Glutamatergic neuron (in vitro differentiated cells): ENCODE measurements around the gene ZRANB3. TPM values are rescaled to one million over a fixed set of nuclear protein-coding genes. Genes with fewer than 3 reads are reported as not detected.

Experiments
- DNase-seq: peaks from one replicate; pipeline ENCODE4 v3.0.0; 2022
- H3K27ac Mint-ChIP-seq: one replicate; pipeline ENCODE4 v1.8.0; 2020; ENCODE audit warnings: mild to moderate bottlenecking, mixed read lengths, inconsistent platforms; ENCODE audit not compliant: unreplicated experiment
- H3K27me3 Mint-ChIP-seq: one replicate; pipeline ENCODE4 v1.8.0; 2020; ENCODE audit warnings: mild to moderate bottlenecking, moderate library complexity, mixed read lengths, inconsistent platforms; ENCODE audit not compliant: unreplicated experiment
- H3K36me3 Mint-ChIP-seq: one replicate; pipeline ENCODE4 v1.8.0; 2020; ENCODE audit warnings: mild to moderate bottlenecking, mixed read lengths, inconsistent platforms; ENCODE audit not compliant: unreplicated experiment
- H3K4me1 Mint-ChIP-seq: one replicate; pipeline ENCODE4 v1.8.0; 2020; ENCODE audit warnings: mild to moderate bottlenecking, low read depth, mixed read lengths, inconsistent platforms; ENCODE audit not compliant: unreplicated experiment
- H3K4me3 Mint-ChIP-seq: one replicate; pipeline ENCODE4 v1.8.0; 2020; ENCODE audit warnings: mild to moderate bottlenecking, mixed read lengths, inconsistent platforms; ENCODE audit not compliant: unreplicated experiment
- H3K9me3 Mint-ChIP-seq: one replicate; pipeline ENCODE4 v1.8.0; 2020; ENCODE audit warnings: mild to moderate bottlenecking, moderate library complexity, mixed read lengths, inconsistent platforms; ENCODE audit not compliant: unreplicated experiment
- CTCF ChIP-seq: fragments of 200-600 bp; sonication (generic); IDR thresholded peaks from one replicate; pipeline ENCODE4 v1.5.0; 2021; ENCODE audit not compliant: partially characterized antibody, unreplicated experiment
- total RNA-seq: library from RNA; stranded (reverse); fragmentation: NEBNext Ultra II Directional; extraction: Animal tissue kit (Norgen Biotek cat#: 25700); gene quantifications from one replicate; pipeline ENCODE4 v1.2.1, GENCODE V29; 2021; ENCODE audit not compliant: unreplicated experiment

The ZRANB3 gene
- total RNA-seq, 1 donor from 2014 or later: 10.7 TPM

GRCh38 chr2:135561925-135562324, 30.9 kb upstream of the ZRANB3 start:
- no peak for TF ChIP-seq CTCF
- Mint-ChIP-seq H3K36me3 (no peaks in the 10 kb centered on the region), H3K27me3 (no peaks in the 10 kb centered on the region), H3K27ac (no peak overlapping the region), H3K9me3 (no peaks in the 10 kb centered on the region), H3K4me3 (no peak overlapping the region), H3K4me1 (no peaks in the 10 kb centered on the region)
- no peak for DNase-seq

- no peak for DNase-seq
- H3K4me1 Mint-ChIP-seq: no peaks in the 10 kb centered on the region
- no peaks in the 10 kb centered on the region for H3K27me3 Mint-ChIP-seq
- no peaks in the 10 kb centered on the region for H3K9me3 Mint-ChIP-seq
- H3K27ac Mint-ChIP-seq: no peak overlapping the region
- no peak overlapping the region for H3K4me3 Mint-ChIP-seq
- TF ChIP-seq CTCF: no peak
- no peaks in the 10 kb centered on the region for H3K36me3 Mint-ChIP-seq
Observed at GRCh38 chr2:135557530-135557929, 26.5 kb upstream of the ZRANB3 start.

GRCh38 chr2:135555311-135555710, 24.3 kb upstream of the ZRANB3 start:
- H3K9me3 Mint-ChIP-seq: no peaks in the 10 kb centered on the region
- H3K36me3 Mint-ChIP-seq: no peaks in the 10 kb centered on the region
- H3K4me3 Mint-ChIP-seq: no peak overlapping the region
- no peaks in the 10 kb centered on the region for H3K27me3 Mint-ChIP-seq
- H3K27ac Mint-ChIP-seq: no peak overlapping the region
- H3K4me1 Mint-ChIP-seq: no peaks in the 10 kb centered on the region
- no peak for TF ChIP-seq CTCF
- DNase-seq: no peak

- DNase-seq: no peak
- H3K27ac Mint-ChIP-seq: no peak overlapping the region
- no peaks in the 10 kb centered on the region for H3K36me3 Mint-ChIP-seq
- H3K4me1 Mint-ChIP-seq: no peaks in the 10 kb centered on the region
- H3K27me3 Mint-ChIP-seq: no peaks in the 10 kb centered on the region
- TF ChIP-seq CTCF: no peak
- H3K4me3 Mint-ChIP-seq: no peak overlapping the region
- H3K9me3 Mint-ChIP-seq: no peaks in the 10 kb centered on the region
Observed at GRCh38 chr2:135552887-135553286, 21.9 kb upstream of the ZRANB3 start.

- no peak for TF ChIP-seq CTCF
Observed at GRCh38 chr2:135551356-135551755, 20.3 kb upstream of the ZRANB3 start.

More at GRCh38 chr2:135551356-135551755, 20.3 kb upstream of the ZRANB3 start:
- H3K4me1 Mint-ChIP-seq: no peaks in the 10 kb centered on the region
- H3K9me3 Mint-ChIP-seq: no peaks in the 10 kb centered on the region
- DNase-seq: no peak
- H3K27me3 Mint-ChIP-seq: no peaks in the 10 kb centered on the region
- H3K36me3 Mint-ChIP-seq: no peaks in the 10 kb centered on the region
- H3K27ac Mint-ChIP-seq: no peak overlapping the region
- no peak overlapping the region for H3K4me3 Mint-ChIP-seq
